ENCODE measurements around the gene ISCU. TPM values are rescaled to one million over a fixed set of nuclear protein-coding genes. Genes with fewer than 3 reads are reported as not detected.

ISCU gene
- total and polyA plus RNA-seq, 2 of the 8 experiments (the other 6 are each of a cell fraction or from before 2014, with no cell fraction given), result 72.1 to 78.1 TPM

- H3K27me3 ChIP-seq (replicated peaks in 1 of 4; ENCODE audit: control insufficient read depth in 3 of 4, extremely low read depth in 1 of 4, insufficient read depth in 3 of 4, low read length in 3 of 4), result no peaks in the 10 kb centered on the region; a peak in 1 of 7 replicates
- H2AK5ac ChIP-seq (ENCODE audit: low read depth, low read length), result no peak overlapping the region
- peaks cover 7% of the 10 kb centered on the region; the same call in 1 of the 2 replicates for H3K23me2 ChIP-seq (ENCODE audit: low read depth, low read length)
- H4K91ac ChIP-seq (replicated peaks; ENCODE audit: insufficient read length, low read length), result no peak overlapping the region
- H2BK12ac ChIP-seq (ENCODE audit: low read depth, low read length), result no peak overlapping the region
- no peak overlapping the region for H3K4me3 ChIP-seq (ENCODE audit: extremely low read depth in 1 of 4, insufficient read depth in 2 of 4, low read depth in 3 of 4, low read length in 4 of 4)
- no peak overlapping the region for H3K23ac ChIP-seq (ENCODE audit: insufficient read length)
- ChIA-PET CTCF (ENCODE audit: partially characterized antibody) (interaction anchor here (0.9 to 3.1 kb wide), 9 partner anchors 11 to 282 kb away, joined by 3 to 16 read pairs (median 4); no protein-coding TSS in a partner anchor), POLR2A (ENCODE audit: partially characterized antibody) (interaction anchor here (0.6 to 1.1 kb wide), 2 partner anchors 37 to 629 kb away, joined by 3 to 6 read pairs; partner anchors contain the start of gene ISCU)
- no peak overlapping the region for H3K14ac ChIP-seq (ENCODE audit: insufficient read length)
- H2BK5ac ChIP-seq (ENCODE audit: low read depth, low read length), result no peak overlapping the region
- WGBS, 2 experiments (ENCODE audit: extremely low coverage in 1 of 2, insufficient coverage in 1 of 2, insufficient read length in 1 of 2, insufficient replicate concordance in 2 of 2, low coverage in 1 of 2, low lambda C conversion rate in 2 of 2, missing lambda C conversion rate in 1 of 2), result 81% methylated on average over 5 of the region's 6 CpGs; no CpG with 5 or more reads in 1 of the 2 experiments
- H3K56ac ChIP-seq (replicated peaks; ENCODE audit: insufficient read length, low read depth, low read length), result no peak overlapping the region
- no peak for DNase-seq (ENCODE audit: low read depth in 1 of 2, low spot score in 2 of 2)
- no peaks in the 10 kb centered on the region; the same call in 1 of the 2 replicates for H3K79me1 ChIP-seq (ENCODE audit: low read depth, low read length)
- no peak overlapping the region for H3K9ac ChIP-seq (replicated peaks in 1 of 4; ENCODE audit: extremely low read depth in 1 of 4, low read depth in 3 of 4, low read length in 3 of 4)
- H2BK120ac ChIP-seq (replicated peaks; ENCODE audit: low read depth, low read length), result no peak overlapping the region
- H3K36me3 ChIP-seq (ENCODE audit: control insufficient read depth in 2 of 4, insufficient read depth in 4 of 4, low read length in 3 of 4), result no peaks in the 10 kb centered on the region
- no peak overlapping the region for H3K4me2 ChIP-seq (ENCODE audit: insufficient read depth in 1 of 2, low read depth in 2 of 2, low read length in 2 of 2)
- peaks cover 0 to 8% of the 10 kb centered on the region in 2 experiments for H4K20me1 ChIP-seq (replicated peaks in 1 of 2; ENCODE audit: control insufficient read depth in 1 of 2, insufficient read depth in 2 of 2, low read length in 2 of 2)
- no peak overlapping the region; the same call in 1 of the 2 replicates for H4K8ac ChIP-seq (ENCODE audit: extremely low read depth, insufficient read depth, low read length)
- no peak overlapping the region for H2AFZ ChIP-seq (ENCODE audit: low read length)
- H3K9me3 ChIP-seq (ENCODE audit: insufficient read depth in 2 of 2, low read depth in 1 of 2, low read length in 1 of 2), result no peaks in the 10 kb centered on the region
- no peak for FAIRE-seq
- no peak overlapping the region for H3K18ac ChIP-seq (ENCODE audit: extremely low read depth, low read length)
- peaks cover 0 to 10% (median 0%) of the 10 kb centered on the region in 4 experiments; a peak in 3 of 7 replicates for H3K4me1 ChIP-seq (replicated peaks in 1 of 4; ENCODE audit: control insufficient read depth in 3 of 4, insufficient read depth in 4 of 4, low read length in 3 of 4)
- no peak overlapping the region for H4K5ac ChIP-seq (ENCODE audit: insufficient read length, low read depth, low read length)
- no peak overlapping the region for H3K4ac ChIP-seq (replicated peaks; ENCODE audit: insufficient read length, low read depth, low read length)
- no peak for TF ChIP-seq CHD1 (IDR thresholded peaks at IDR 0.05; ENCODE audit: low read depth, low read length)
- no peak for TF ChIP-seq CEBPB (IDR thresholded peaks at IDR 0.05; ENCODE audit: low read depth, low read length)
- TF ChIP-seq SP1 (IDR thresholded peaks at IDR 0.05; ENCODE audit: low read depth, low read length), result no peak
- no peak for TF ChIP-seq TEAD4 (IDR thresholded peaks at IDR 0.05; ENCODE audit: low read depth, low read length)
- no peak for TF ChIP-seq RFX5 (IDR thresholded peaks at IDR 0.05; ENCODE audit: borderline replicate concordance, low read depth, low read length)
- no peak overlapping the region for H2BK20ac ChIP-seq (ENCODE audit: low read length)
- H3K27ac ChIP-seq (ENCODE audit: low read depth, low read length), result no peak overlapping the region
- H3K79me2 ChIP-seq (ENCODE audit: control insufficient read depth in 1 of 2, insufficient read depth in 2 of 2, low read length in 2 of 2), result no peaks in the 10 kb centered on the region
- no peak overlapping the region for H2BK15ac ChIP-seq (ENCODE audit: low read length)
These were observed 37.1 kb downstream of the ISCU start for GRCh38 chr12:108599541-108599940.

Data from H1 (cell line).